HepG2 (cell line): ENCODE measurements around the gene IQCM. TPM values are rescaled to one million over a fixed set of nuclear protein-coding genes. Genes with fewer than 3 reads are reported as not detected.

Source experiments
- ATAC-seq: fragments of 200-7000 bp; cut with Tn5 transposase; 3 replicates; pipeline ENCODE4 v1.9.1; 2020; ENCODE audit warnings: mild to moderate bottlenecking, moderate library complexity
- BruUV-seq: library from RNA; stranded (reverse); fragments of 400-500 nt; replicated peaks from 2 replicates; lab custom pipeline; 2021; lab: Mats Ljungman, UMichigan
- CTCF ChIA-PET: fragments of 300-600 bp; formaldehyde crosslinking; extraction: SDS; loops from one replicate; lab custom pipeline; 2021; ENCODE audit warnings: low total read pairs, inconsistent platforms, low intra/inter-chr PET ratio; lab: Yijun Ruan, JAX
- POLR2A ChIA-PET: fragments of 350-600 bp; sonication (Branson Sonifier 250); formaldehyde crosslinking; loops from one replicate; lab custom pipeline; 2020; ENCODE audit warnings: antibody characterized with exemption, inconsistent platforms; lab: Yijun Ruan, JAX
- DNase-seq: peaks from one replicate; pipeline ENCODE4 v3.0.0-alpha.2; 2015; ENCODE audit warnings: low spot score
- FAIRE-seq: peaks from 3 replicates; lab custom pipeline; 2011; peaks lifted over from hg19 to GRCh38; lab: Jason Lieb, UNC
- H2AFZ ChIP-seq: one replicate; pipeline ENCODE4 v1.6.1; 2011; ENCODE audit warnings: low read length, inconsistent platforms
- H3K27ac ChIP-seq: fragments of 300-600 bp; 3 replicates; pipeline ENCODE4 v1.8.0; 2011; ENCODE audit warnings: mixed run types, mild to moderate bottlenecking, mixed read lengths, low read length, inconsistent platforms; ENCODE audit not compliant: insufficient read depth; ENCODE audit errors: extremely low read length
- H3K27me3 ChIP-seq, 2 experiments: fragments of 200-600 bp in 1 of 2; 2 replicates in 1 of 2; 3 replicates in 1 of 2; pipeline versions ENCODE4 v1.6.0 to v1.8.0; 2011; ENCODE audit warnings: low read length in 2 of 2, mild to moderate bottlenecking in 2 of 2, moderate library complexity in 2 of 2, inconsistent platforms in 1 of 2; ENCODE audit not compliant: insufficient read depth in 2 of 2, control insufficient read depth in 1 of 2
- H3K36me3 ChIP-seq, 2 experiments: fragments of 200-600 bp in 1 of 2; replicated peaks in 1 of 2; 2 replicates in 1 of 2; 3 replicates in 1 of 2; pipeline versions ENCODE4 v1.5.1 to v1.8.0; 2011; ENCODE audit warnings: low read length in 2 of 2, inconsistent platforms in 1 of 2; ENCODE audit not compliant: insufficient read depth in 2 of 2, control insufficient read depth in 1 of 2
- H3K4me1 ChIP-seq: 2 replicates; pipeline ENCODE4 v1.5.1; 2012; ENCODE audit warnings: low read length, inconsistent platforms; ENCODE audit not compliant: insufficient read depth
- H3K4me2 ChIP-seq: 2 replicates; pipeline ENCODE4 v1.6.0; 2011; ENCODE audit warnings: low read depth, low read length, inconsistent platforms
- H3K4me3 ChIP-seq, 3 experiments: fragments of 200-600 bp in 1 of 3; sonication (generic), shearing (Covaris generic) in 1 of 3; replicated peaks in 1 of 3; 2 replicates each; pipeline ENCODE4 v1.5.1; 2011 to 2016; ENCODE audit warnings: low read length in 3 of 3, inconsistent platforms in 2 of 3, low read depth in 2 of 3, mild to moderate bottlenecking in 2 of 3, control low read depth in 1 of 3, mixed read lengths in 1 of 3; ENCODE audit not compliant: insufficient read depth in 1 of 3
- H3K79me2 ChIP-seq: one replicate; pipeline ENCODE4 v1.6.1; 2011; ENCODE audit warnings: low read length, inconsistent platforms; ENCODE audit not compliant: insufficient read depth
- H3K9ac ChIP-seq: 2 replicates; pipeline ENCODE4 v1.6.0; 2011; ENCODE audit warnings: mild to moderate bottlenecking, low read depth, low read length, inconsistent platforms; ENCODE audit not compliant: insufficient read depth
- H3K9me3 ChIP-seq: 2 replicates; pipeline ENCODE4 v1.5.1; 2012; ENCODE audit warnings: mild to moderate bottlenecking, low read length
- H4K20me1 ChIP-seq: 2 replicates; pipeline ENCODE4 v1.6.0; 2011; ENCODE audit warnings: inconsistent platforms, mild to moderate bottlenecking, low read length, moderate library complexity; ENCODE audit not compliant: insufficient read depth
- CEBPG ChIP-seq: IDR thresholded peaks from 2 replicates; pipeline ENCODE4 v1.6.1; 2016
- HINFP ChIP-seq: sonication (generic); formaldehyde crosslinking; IDR thresholded peaks from 2 replicates; pipeline ENCODE4 v1.4.0; 2020; ENCODE audit warnings: low read depth, mild to moderate bottlenecking, missing genetic modification reagents
- HNF1B ChIP-seq: sonication (generic); formaldehyde crosslinking; IDR thresholded peaks from 2 replicates; pipeline ENCODE4 v1.5.1; 2020; ENCODE audit warnings: mild to moderate bottlenecking, moderate library complexity, missing genetic modification reagents
- MLXIP ChIP-seq: sonication (generic); formaldehyde crosslinking; IDR thresholded peaks from 2 replicates; pipeline ENCODE4 v1.9.0; 2021; ENCODE audit warnings: missing genetic modification reagents, borderline replicate concordance
- NCOR1 ChIP-seq: fragments of 200-600 bp; sonication (generic); IDR thresholded peaks from 2 replicates; pipeline ENCODE4 v1.7.0; 2017; ENCODE audit warnings: antibody characterized with exemption, low read length, borderline replicate concordance
- PHF5A ChIP-seq: IDR thresholded peaks from one replicate; pipeline ENCODE4 v1.6.1; 2018; ENCODE audit warnings: low read depth, missing genetic modification reagents; ENCODE audit not compliant: unreplicated experiment
- PLSCR1 ChIP-seq: sonication (generic); formaldehyde crosslinking; IDR thresholded peaks from 2 replicates; pipeline ENCODE4 v1.5.0; 2020; ENCODE audit warnings: missing genetic modification reagents, mild to moderate bottlenecking, borderline replicate concordance
- POGK ChIP-seq: sonication (generic); formaldehyde crosslinking; conservative IDR thresholded peaks from 2 replicates; pipeline ENCODE4 v1.8.0; 2022; ENCODE audit warnings: mild to moderate bottlenecking, moderate library complexity, missing genetic modification reagents
- THRA ChIP-seq: sonication (generic); formaldehyde crosslinking; IDR thresholded peaks from 2 replicates; pipeline ENCODE4 v1.4.0; 2020; ENCODE audit warnings: missing genetic modification reagents, borderline replicate concordance
- ZNF580 ChIP-seq: IDR thresholded peaks from 2 replicates; pipeline ENCODE4 v1.6.1; 2016; ENCODE audit warnings: low read depth, borderline replicate concordance
- ZNF784 ChIP-seq: sonication (generic); formaldehyde crosslinking; IDR thresholded peaks from 2 replicates; pipeline ENCODE4 v1.5.1; 2020; ENCODE audit warnings: missing genetic modification reagents, mild to moderate bottlenecking, borderline replicate concordance
- WGBS: methylation state at CpG from one replicate; pipeline ENCODE4 v1.1.6; 2017; ENCODE audit warnings: low lambda C conversion rate; 5-methylcytosine and 5-hydroxymethylcytosine counted together
- in situ Hi-C: cut with HindIII; loops from 2 replicates; pipeline ENCODE4 v1.10.0; 2017; ENCODE audit warnings: low pct_unique_long_range_greater_than_20kb; ENCODE audit not compliant: extremely low pct_ligation_motif_present
- intact Hi-C: fragments of 100-400 bp; cut with micrococcal nuclease; formaldehyde crosslinking; loops from one replicate; pipeline ENCODE4 v1.10.0; 2022; ENCODE audit not compliant: unreplicated experiment
- polyA plus RNA-seq, 8 experiments: library from polyadenylated mRNA; depleted of rRNA in 3 of 8; stranded (reverse) in 7 of 8; unstranded in 1 of 8; fragments of >200 nt; fragmentation: Illumina TruSeq in 4 of 8; extraction: Trizol in 4 of 8; gene quantifications; 2 replicates each; pipeline versions ENCODE4 v1.2.1 to v1.2.3, GENCODE V29; 2011 to 2016; ENCODE audit warnings: low read depth in 4 of 8, missing spikeins in 1 of 8, mixed read lengths in 1 of 8; ENCODE audit not compliant: insufficient read depth in 1 of 8
- total RNA-seq, 5 experiments: library from RNA; depleted of rRNA; stranded (reverse); fragments of >200 nt; fragmentation: Illumina TruSeq; extraction: Trizol; gene quantifications; 2 replicates each; pipeline ENCODE4 v1.2.3, GENCODE V29; 2016; ENCODE audit warnings: low read depth in 1 of 5

Gene IQCM
- total and polyA plus RNA-seq, 2 of the 13 experiments (the other 11 are each of a cell fraction or from before 2014, with no cell fraction given) = not detected

GRCh38 chr4:149493492-149493891 lies 322.2 kb downstream of the IQCM start:
- in situ Hi-C loops (no loop called here), intact Hi-C loops (no loop called here)
- peak; percentile 81 for ATAC-seq
- TF ChIP-seq PLSCR1 = no peak
- TF ChIP-seq CEBPG (CRISPR knock-in tag) = no peak
- TF ChIP-seq POGK (CRISPR knock-in tag) = no peak
- no peak for TF ChIP-seq PHF5A (CRISPR knock-in tag)
- TF ChIP-seq NCOR1 = 0 out of 2 replicates have a peak, but pooled peaks have one; percentile 49
- TF ChIP-seq HINFP (CRISPR knock-in tag) = no peak
- TF ChIP-seq THRA (CRISPR knock-in tag) = peak; percentile 90; the same call in 1 of the 2 replicates
- TF ChIP-seq ZNF784 (CRISPR knock-in tag) = no peak
- TF ChIP-seq HNF1B (CRISPR knock-in tag) = no peak
- no peak for TF ChIP-seq ZNF580 (CRISPR knock-in tag)
- TF ChIP-seq MLXIP = no peak

More at GRCh38 chr4:149493492-149493891, 322.2 kb downstream of the IQCM start:
- CTCF ChIA-PET = no interaction called here
- WGBS = 3% methylated on average over 2 of the region's 2 CpGs
- no peak overlapping the region for H3K27ac ChIP-seq
- DNase-seq (peak; percentile 55), FAIRE-seq (peak; percentile 75)
- H3K4me2 ChIP-seq = no peak overlapping the region
- no peaks in the 10 kb centered on the region for H4K20me1 ChIP-seq
- BruUV-seq = no TSS peak
- H3K9ac ChIP-seq = no peak overlapping the region
- no peaks in the 10 kb centered on the region for H3K27me3 ChIP-seq
- H2AFZ ChIP-seq = no peak overlapping the region
- no peak overlapping the region for H3K4me3 ChIP-seq
- no peaks in the 10 kb centered on the region for H3K36me3 ChIP-seq
- no peaks in the 10 kb centered on the region for H3K79me2 ChIP-seq
- H3K9me3 ChIP-seq = peaks cover 53% of the 10 kb centered on the region
- H3K4me1 ChIP-seq = peaks cover 16% of the 10 kb centered on the region; the same call in 1 of the 2 replicates
- POLR2A ChIA-PET = no interaction called here
